Measurements from ENCODE around the gene P3R3URF. TPM values are rescaled to one million over a fixed set of nuclear protein-coding genes. Genes with fewer than 3 reads are reported as not detected.
A peak's percentile ranks its signal among the peaks of the same experiment; 100 is the strongest.

Gene P3R3URF
- total and polyA plus RNA-seq, 9 of the 15 experiments (the other 6 are each of a cell fraction or from before 2014, with no cell fraction given) = not detected

GRCh38 chr1:46197964-46198811, 21.9 kb upstream of the P3R3URF start, which contains the start of gene POMGNT1 (continued):
- TF ChIP-seq NR2C2 (CRISPR knock-in tag; IDR thresholded peaks at IDR 0.05) = peak; percentile 68
- peak; percentile 98 for TF ChIP-seq NR2C2 (tag; IDR thresholded peaks at IDR 0.05)
- no peak for TF ChIP-seq ZNF76 (CRISPR knock-in tag; IDR thresholded peaks at IDR 0.05; ENCODE audit: borderline replicate concordance)
- no peak for TF ChIP-seq ZNF655 (CRISPR knock-in tag; IDR thresholded peaks at IDR 0.05)
- TF ChIP-seq CHD4 (IDR thresholded peaks at IDR 0.05; ENCODE audit: insufficient read depth, insufficient replicate concordance, low read depth, low read length, poor library complexity, severe bottlenecking) = peak; percentile 49
- TF ChIP-seq ATF2 (CRISPR knock-in tag; IDR thresholded peaks at IDR 0.05) = no peak
- TF ChIP-seq, protein P1, sequence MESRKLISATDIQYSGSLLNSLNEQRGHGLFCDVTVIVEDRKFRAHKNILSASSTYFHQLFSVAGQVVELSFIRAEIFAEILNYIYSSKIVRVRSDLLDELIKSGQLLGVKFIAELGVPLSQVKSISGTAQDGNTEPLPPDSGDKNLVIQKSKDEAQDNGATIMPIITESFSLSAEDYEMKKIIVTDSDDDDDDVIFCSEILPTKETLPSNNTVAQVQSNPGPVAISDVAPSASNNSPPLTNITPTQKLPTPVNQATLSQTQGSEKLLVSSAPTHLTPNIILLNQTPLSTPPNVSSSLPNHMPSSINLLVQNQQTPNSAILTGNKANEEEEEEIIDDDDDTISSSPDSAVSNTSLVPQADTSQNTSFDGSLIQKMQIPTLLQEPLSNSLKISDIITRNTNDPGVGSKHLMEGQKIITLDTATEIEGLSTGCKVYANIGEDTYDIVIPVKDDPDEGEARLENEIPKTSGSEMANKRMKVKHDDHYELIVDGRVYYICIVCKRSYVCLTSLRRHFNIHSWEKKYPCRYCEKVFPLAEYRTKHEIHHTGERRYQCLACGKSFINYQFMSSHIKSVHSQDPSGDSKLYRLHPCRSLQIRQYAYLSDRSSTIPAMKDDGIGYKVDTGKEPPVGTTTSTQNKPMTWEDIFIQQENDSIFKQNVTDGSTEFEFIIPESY (CRISPR knock-in tag; IDR thresholded peaks at IDR 0.05) = 0 out of 2 replicates have a peak, but pooled peaks have one; percentile 28
- no peak for TF ChIP-seq CBX5 (IDR thresholded peaks at IDR 0.05; ENCODE audit: borderline replicate concordance, low read depth)
- TF ChIP-seq, protein P2, sequence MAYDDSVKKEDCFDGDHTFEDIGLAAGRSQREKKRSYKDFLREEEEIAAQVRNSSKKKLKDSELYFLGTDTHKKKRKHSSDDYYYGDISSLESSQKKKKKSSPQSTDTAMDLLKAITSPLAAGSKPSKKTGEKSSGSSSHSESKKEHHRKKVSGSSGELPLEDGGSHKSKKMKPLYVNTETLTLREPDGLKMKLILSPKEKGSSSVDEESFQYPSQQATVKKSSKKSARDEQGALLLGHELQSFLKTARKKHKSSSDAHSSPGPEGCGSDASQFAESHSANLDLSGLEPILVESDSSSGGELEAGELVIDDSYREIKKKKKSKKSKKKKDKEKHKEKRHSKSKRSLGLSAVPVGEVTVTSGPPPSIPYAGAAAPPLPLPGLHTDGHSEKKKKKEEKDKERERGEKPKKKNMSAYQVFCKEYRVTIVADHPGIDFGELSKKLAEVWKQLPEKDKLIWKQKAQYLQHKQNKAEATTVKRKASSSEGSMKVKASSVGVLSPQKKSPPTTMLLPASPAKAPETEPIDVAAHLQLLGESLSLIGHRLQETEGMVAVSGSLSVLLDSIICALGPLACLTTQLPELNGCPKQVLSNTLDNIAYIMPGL (CRISPR knock-in tag; IDR thresholded peaks at IDR 0.05) = no peak
- peak; percentile 76; the same call in 1 of the 2 replicates for TF ChIP-seq ZNF57 (CRISPR knock-in tag; IDR thresholded peaks at IDR 0.05)
- no peak for TF ChIP-seq BCL6 (CRISPR knock-in tag; IDR thresholded peaks at IDR 0.05)
- TF ChIP-seq TBP (optimal IDR thresholded peaks at IDR 0.05; ENCODE audit: low read depth, low read length) = peak; percentile 53
